ENCODE data around the gene LMCD1.

GRCh38 chr3:8597219-8597853 lies 95.7 kb downstream of the LMCD1 start:
- TF ChIP-seq YY1 (IDR thresholded peaks at IDR 0.05; ENCODE audit: low read depth) (no peak), EGR1 (IDR thresholded peaks at IDR 0.05) (no peak), EP300 (IDR thresholded peaks at IDR 0.05; ENCODE audit: borderline replicate concordance) (no peak)

All from Ishikawa (cell line).